IMR-90 (cell line): ENCODE results near the gene RB1. TPM values are rescaled to one million over a fixed set of nuclear protein-coding genes. Genes with fewer than 3 reads are reported as not detected.

Experiments
- ATAC-seq: fragments of 200-7000 bp; cut with Tn5 transposase; 2 replicates; pipeline ENCODE4 v1.9.1; 2020; ENCODE audit warnings: low read depth, mild to moderate bottlenecking, moderate library complexity
- BruUV-seq: library from RNA; stranded (reverse); fragments of 400-500 nt; replicated peaks from 2 replicates; lab custom pipeline; 2021; lab: Mats Ljungman, UMichigan
- CTCF ChIA-PET: fragments of 300-600 bp; formaldehyde crosslinking; extraction: SDS; loops from one replicate; lab custom pipeline; 2021; ENCODE audit warnings: antibody characterized with exemption; lab: Yijun Ruan, JAX
- POLR2A ChIA-PET: fragments of 300-600 bp; sonication (Branson Sonifier 250); formaldehyde crosslinking; loops from one replicate; lab custom pipeline; 2022; ENCODE audit warnings: antibody characterized with exemption; ENCODE audit not compliant: unreplicated experiment; lab: Charles Lee
- DNase-seq: peaks from one replicate; pipeline ENCODE4 v3.0.0; 2013
- H2AFZ ChIP-seq: replicated peaks from 2 replicates; pipeline ENCODE3; 2013; ENCODE audit warnings: low read length, mild to moderate bottlenecking; ENCODE audit not compliant: poor library complexity
- H2AK5ac ChIP-seq: 2 replicates; pipeline ENCODE4 v1.6.1; 2013; ENCODE audit warnings: low read depth, low read length, inconsistent platforms
- H2AK9ac ChIP-seq: replicated peaks from 2 replicates; pipeline ENCODE3; 2013; ENCODE audit warnings: mild to moderate bottlenecking, low read depth, low read length, moderate library complexity; ENCODE audit not compliant: poor library complexity
- H2BK120ac ChIP-seq: 2 replicates; pipeline ENCODE4 v1.6.1; 2013; ENCODE audit warnings: low read depth, low read length, inconsistent platforms
- H2BK15ac ChIP-seq: 3 replicates; pipeline ENCODE4 v1.6.1; 2013; ENCODE audit warnings: low read depth, low read length, inconsistent platforms
- H2BK20ac ChIP-seq: 2 replicates; pipeline ENCODE4 v1.6.1; 2013; ENCODE audit warnings: low read depth, mild to moderate bottlenecking, inconsistent platforms, low read length, moderate library complexity
- H2BK5ac ChIP-seq: 2 replicates; pipeline ENCODE4 v1.6.1; 2013; ENCODE audit warnings: mild to moderate bottlenecking, low read depth, low read length, inconsistent platforms; ENCODE audit not compliant: poor library complexity, severe bottlenecking
- H3K14ac ChIP-seq: replicated peaks from 2 replicates; pipeline ENCODE4 v1.6.1; 2013; ENCODE audit warnings: low read depth, low read length, inconsistent platforms
- H3K18ac ChIP-seq: 2 replicates; pipeline ENCODE4 v1.6.1; 2013; ENCODE audit warnings: low read depth, low read length, control low read depth
- H3K23ac ChIP-seq: 2 replicates; pipeline ENCODE4 v1.6.1; 2013; ENCODE audit warnings: low read depth, low read length, inconsistent platforms
- H3K27ac ChIP-seq: 2 replicates; pipeline ENCODE4 v1.5.1; 2013; ENCODE audit warnings: mild to moderate bottlenecking, control low read depth, low read length; ENCODE audit not compliant: insufficient read depth
- H3K27me3 ChIP-seq: 2 replicates; pipeline ENCODE4 v1.6.1; 2013; ENCODE audit warnings: low read length; ENCODE audit not compliant: control insufficient read depth, insufficient read depth
- H3K36me3 ChIP-seq: 2 replicates; pipeline ENCODE4 v1.6.1; 2013; ENCODE audit warnings: low read length, mixed read lengths; ENCODE audit not compliant: control insufficient read depth, insufficient read depth
- H3K4ac ChIP-seq: 2 replicates; pipeline ENCODE4 v1.6.1; 2013; ENCODE audit warnings: low read depth, low read length, inconsistent platforms
- H3K4me1 ChIP-seq: 2 replicates; pipeline ENCODE4 v1.6.1; 2013; ENCODE audit warnings: low read length, mixed read lengths; ENCODE audit not compliant: control insufficient read depth, insufficient read depth
- H3K4me2 ChIP-seq: 2 replicates; pipeline ENCODE4 v1.6.1; 2013; ENCODE audit warnings: low read depth, mild to moderate bottlenecking, control low read depth, low read length, moderate library complexity
- H3K4me3 ChIP-seq: 2 replicates; pipeline ENCODE4 v1.5.1; 2013; ENCODE audit warnings: low read depth, mild to moderate bottlenecking, control low read depth, low read length, moderate library complexity; ENCODE audit not compliant: insufficient read depth
- H3K56ac ChIP-seq: 2 replicates; pipeline ENCODE4 v1.6.1; 2013; ENCODE audit warnings: low read length, inconsistent platforms; ENCODE audit not compliant: insufficient read depth; ENCODE audit errors: extremely low read depth
- H3K79me1 ChIP-seq, 2 experiments: 2 replicates each; pipeline ENCODE4 v1.6.1; 2013; ENCODE audit warnings: low read length in 2 of 2, inconsistent platforms in 1 of 2, low read depth in 1 of 2
- H3K9ac ChIP-seq: 2 replicates; pipeline ENCODE4 v1.6.1; 2013; ENCODE audit warnings: low read depth, low read length, control low read depth
- H3K9me1 ChIP-seq: 2 replicates; pipeline ENCODE4 v1.6.1; 2013; ENCODE audit warnings: low read length, inconsistent platforms; ENCODE audit not compliant: insufficient read depth
- H3K9me3 ChIP-seq: 2 replicates; pipeline ENCODE4 v1.6.1; 2013; ENCODE audit warnings: low read length; ENCODE audit not compliant: control insufficient read depth, insufficient read depth
- H4K20me1 ChIP-seq: 2 replicates; pipeline ENCODE4 v1.6.1; 2013; ENCODE audit warnings: low read length, inconsistent platforms; ENCODE audit not compliant: insufficient read depth
- H4K5ac ChIP-seq: 2 replicates; pipeline ENCODE4 v1.6.1; 2013; ENCODE audit warnings: mild to moderate bottlenecking, low read depth, low read length, control low read depth
- H4K8ac ChIP-seq, 2 experiments: 2 replicates each; pipeline ENCODE4 v1.6.1; 2013; ENCODE audit warnings: low read depth in 2 of 2, low read length in 2 of 2, control low read depth in 1 of 2, inconsistent platforms in 1 of 2
- H4K91ac ChIP-seq: 2 replicates; pipeline ENCODE4 v1.6.1; 2013; ENCODE audit warnings: low read depth, low read length, inconsistent platforms; ENCODE audit not compliant: insufficient read depth
- BHLHE40 ChIP-seq: fragments of 150-350 bp; IDR thresholded peaks from 2 replicates; pipeline ENCODE4 v1.6.1; 2016; ENCODE audit warnings: mild to moderate bottlenecking, low read depth, low read length
- CEBPB ChIP-seq: IDR thresholded peaks from 2 replicates; pipeline ENCODE4 v1.6.1; 2012; ENCODE audit warnings: low read depth, low read length, improper control_type of control experiment
- CHD1 ChIP-seq: IDR thresholded peaks from 2 replicates; pipeline ENCODE4 v1.6.1; 2012; ENCODE audit warnings: low read depth, low read length, improper control_type of control experiment
- FOS ChIP-seq: fragments of 150-350 bp; IDR thresholded peaks from 2 replicates; pipeline ENCODE4 v1.6.1; 2016; ENCODE audit warnings: low read depth, low read length
- MAFK ChIP-seq: IDR thresholded peaks from 2 replicates; pipeline ENCODE4 v1.6.1; 2012; ENCODE audit warnings: low read depth, low read length, improper control_type of control experiment
- MAZ ChIP-seq: IDR thresholded peaks from 2 replicates; pipeline ENCODE4 v1.6.1; 2012; ENCODE audit warnings: low read depth, mild to moderate bottlenecking, low read length, improper control_type of control experiment, moderate library complexity, borderline replicate concordance
- MXI1 ChIP-seq: IDR thresholded peaks from 2 replicates; pipeline ENCODE4 v1.6.1; 2012; ENCODE audit warnings: low read depth, mild to moderate bottlenecking, low read length, moderate library complexity, borderline replicate concordance
- NFE2L2 ChIP-seq: fragments of 150-350 bp; IDR thresholded peaks from 2 replicates; pipeline ENCODE4 v1.6.1; 2016; ENCODE audit warnings: low read depth, mild to moderate bottlenecking, low read length
- POLR2A ChIP-seq: IDR thresholded peaks from 2 replicates; pipeline ENCODE4 v1.6.1; 2012; ENCODE audit warnings: mild to moderate bottlenecking, low read depth, low read length
- RAD21 ChIP-seq: IDR thresholded peaks from 2 replicates; pipeline ENCODE4 v1.6.1; 2012; ENCODE audit warnings: low read length, improper control_type of control experiment
- RCOR1 ChIP-seq: IDR thresholded peaks from 2 replicates; pipeline ENCODE4 v1.6.1; 2012; ENCODE audit warnings: mild to moderate bottlenecking, low read length, improper control_type of control experiment; ENCODE audit not compliant: insufficient replicate concordance
- RFX5 ChIP-seq: IDR thresholded peaks from 2 replicates; pipeline ENCODE4 v1.8.0; 2012; ENCODE audit warnings: low read depth, mild to moderate bottlenecking, low read length, moderate library complexity
- SMC3 ChIP-seq: fragments of 150-350 bp; IDR thresholded peaks from 2 replicates; pipeline ENCODE4 v1.6.1; 2016; ENCODE audit warnings: low read depth, mild to moderate bottlenecking, antibody characterized with exemption, low read length, moderate library complexity
- WGBS, 2 experiments: methylation state at CpG; one replicate each; pipeline versions ENCODE4 v1.1.5 to v1.1.7; 2013; ENCODE audit warnings: missing lambda C conversion rate in 2 of 2; ENCODE audit not compliant: insufficient read length in 1 of 2; ENCODE audit errors: extremely low coverage in 2 of 2; 5-methylcytosine and 5-hydroxymethylcytosine counted together
- dilution Hi-C: fragments of 300-500 bp; cut with HindIII; formaldehyde crosslinking; loops from one replicate; pipeline ENCODE4 v1.14.3; 2018; ENCODE audit warnings: low sequenced_read_pairs; ENCODE audit not compliant: unreplicated experiment
- in situ Hi-C: fragments of 300-500 bp; cut with MboI; formaldehyde crosslinking; loops from 3 replicates; pipeline ENCODE4 v1.14.3; 2019; ENCODE audit warnings: low sequenced_read_pairs, inconsistent platforms, mixed read lengths
- intact Hi-C: fragments of 100-400 bp; cut with micrococcal nuclease; formaldehyde crosslinking; loops from 2 replicates; pipeline ENCODE4 v1.10.0; 2022
- polyA plus RNA-seq, 3 experiments: library from polyadenylated mRNA; depleted of rRNA; stranded (reverse); fragments of >200 nt; gene quantifications; 2 replicates each; pipeline ENCODE4 v1.2.3, GENCODE V29; 2012; ENCODE audit warnings: low replicate concordance in 1 of 3
- total RNA-seq: library from RNA; depleted of rRNA; stranded (reverse); fragments of >200 nt; gene quantifications from 2 replicates; pipeline ENCODE4 v1.2.3, GENCODE V29; 2012
- TF ChIP-seq, protein P1 (sequence below): fragments of 150-350 bp; IDR thresholded peaks from 2 replicates; pipeline ENCODE4 v1.6.1; 2017; ENCODE audit warnings: mild to moderate bottlenecking, antibody characterized with exemption, low read length, low read depth
- TF ChIP-seq, protein P2 (sequence below): fragments of 150-350 bp; IDR thresholded peaks from 2 replicates; pipeline ENCODE4 v1.6.1; 2016; ENCODE audit warnings: low read depth, mild to moderate bottlenecking, low read length, moderate library complexity, borderline replicate concordance
- TF ChIP-seq, protein P3 (sequence below): conservative IDR thresholded peaks from 2 replicates; pipeline ENCODE4 v1.5.1; 2012; ENCODE audit warnings: mild to moderate bottlenecking, low read depth, low read length, improper control_type of control experiment

Gene RB1
- total and polyA plus RNA-seq, 2 of the 4 experiments (the other 2 are of a cell fraction) = 11.4 to 15.4 TPM

DNA sequence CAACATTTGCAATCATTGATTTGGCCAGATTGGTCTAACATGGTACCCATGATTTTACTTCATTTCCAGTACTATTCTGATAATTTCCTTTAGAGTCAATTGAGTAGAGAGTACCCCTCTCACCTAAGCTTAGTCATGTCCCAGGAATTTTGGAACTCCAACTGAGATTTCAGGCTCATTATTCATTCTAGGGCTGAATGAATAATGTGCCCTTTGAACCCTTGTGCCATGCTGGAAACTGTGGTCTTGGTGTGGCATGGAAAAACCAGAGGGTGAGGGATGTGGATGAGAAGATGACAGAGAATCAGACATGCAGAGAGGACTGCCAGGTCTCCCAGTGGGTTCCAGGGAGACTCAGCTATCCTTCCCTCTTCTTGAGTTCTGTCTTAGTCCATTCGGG, 40.4 kb upstream of the RB1 start:
- Histone ChIP-seq H3K14ac (no peak overlapping the region), H3K79me1 (peaks cover 0 to 3% of the 10 kb centered on the region in 2 experiments; a peak in 1 of 4 replicates), H2AK5ac (no peak overlapping the region), H3K4me3 (no peak overlapping the region), H3K4me1 (peaks cover 2% of the 10 kb centered on the region; the same call in 1 of the 2 replicates), H3K56ac (no peak overlapping the region), H2AK9ac (no peak overlapping the region), H3K23ac (no peak overlapping the region), H4K5ac (no peak overlapping the region), H4K20me1 (no peaks in the 10 kb centered on the region), H2BK120ac (no peak overlapping the region), H4K91ac (no peak overlapping the region), H4K8ac (no peak overlapping the region), H3K9ac (no peak overlapping the region), H2BK20ac (no peak overlapping the region), H3K4me2 (no peak overlapping the region), H2BK5ac (no peak overlapping the region), H3K9me3 (no peaks in the 10 kb centered on the region), H3K18ac (no peak overlapping the region), H3K36me3 (peaks cover 15% of the 10 kb centered on the region), H2BK15ac (no peak overlapping the region), H3K27me3 (no peaks in the 10 kb centered on the region), H3K9me1 (0 out of 2 replicates have a peak, but pooled peaks cover 3% of the 10 kb centered on the region), H2AFZ (no peak overlapping the region), H3K27ac (no peak overlapping the region), H3K4ac (no peak overlapping the region)
- DNase-seq (no peak), ATAC-seq (no peak)
- intact Hi-C loops (no loop called here), in situ Hi-C loops (no loop called here), dilution Hi-C loops (no loop called here)
- POLR2A ChIA-PET = no interaction called here
- WGBS, 2 experiments = 100% methylated on average over 1 of the region's 1 CpG; no CpG with 5 or more reads in 1 of the 2 experiments
- TF ChIP-seq FOS = no peak
- TF ChIP-seq, protein P1, sequence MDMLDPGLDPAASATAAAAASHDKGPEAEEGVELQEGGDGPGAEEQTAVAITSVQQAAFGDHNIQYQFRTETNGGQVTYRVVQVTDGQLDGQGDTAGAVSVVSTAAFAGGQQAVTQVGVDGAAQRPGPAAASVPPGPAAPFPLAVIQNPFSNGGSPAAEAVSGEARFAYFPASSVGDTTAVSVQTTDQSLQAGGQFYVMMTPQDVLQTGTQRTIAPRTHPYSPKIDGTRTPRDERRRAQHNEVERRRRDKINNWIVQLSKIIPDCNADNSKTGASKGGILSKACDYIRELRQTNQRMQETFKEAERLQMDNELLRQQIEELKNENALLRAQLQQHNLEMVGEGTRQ = no peak
- no peak for TF ChIP-seq NFE2L2
- TF ChIP-seq, protein P2, sequence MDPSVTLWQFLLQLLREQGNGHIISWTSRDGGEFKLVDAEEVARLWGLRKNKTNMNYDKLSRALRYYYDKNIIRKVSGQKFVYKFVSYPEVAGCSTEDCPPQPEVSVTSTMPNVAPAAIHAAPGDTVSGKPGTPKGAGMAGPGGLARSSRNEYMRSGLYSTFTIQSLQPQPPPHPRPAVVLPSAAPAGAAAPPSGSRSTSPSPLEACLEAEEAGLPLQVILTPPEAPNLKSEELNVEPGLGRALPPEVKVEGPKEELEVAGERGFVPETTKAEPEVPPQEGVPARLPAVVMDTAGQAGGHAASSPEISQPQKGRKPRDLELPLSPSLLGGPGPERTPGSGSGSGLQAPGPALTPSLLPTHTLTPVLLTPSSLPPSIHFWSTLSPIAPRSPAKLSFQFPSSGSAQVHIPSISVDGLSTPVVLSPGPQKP = no peak
- TF ChIP-seq CEBPB = no peak
- TF ChIP-seq RCOR1 = no peak
- no peak for TF ChIP-seq MAFK
- TF ChIP-seq POLR2A = no peak
- TF ChIP-seq, protein P3, sequence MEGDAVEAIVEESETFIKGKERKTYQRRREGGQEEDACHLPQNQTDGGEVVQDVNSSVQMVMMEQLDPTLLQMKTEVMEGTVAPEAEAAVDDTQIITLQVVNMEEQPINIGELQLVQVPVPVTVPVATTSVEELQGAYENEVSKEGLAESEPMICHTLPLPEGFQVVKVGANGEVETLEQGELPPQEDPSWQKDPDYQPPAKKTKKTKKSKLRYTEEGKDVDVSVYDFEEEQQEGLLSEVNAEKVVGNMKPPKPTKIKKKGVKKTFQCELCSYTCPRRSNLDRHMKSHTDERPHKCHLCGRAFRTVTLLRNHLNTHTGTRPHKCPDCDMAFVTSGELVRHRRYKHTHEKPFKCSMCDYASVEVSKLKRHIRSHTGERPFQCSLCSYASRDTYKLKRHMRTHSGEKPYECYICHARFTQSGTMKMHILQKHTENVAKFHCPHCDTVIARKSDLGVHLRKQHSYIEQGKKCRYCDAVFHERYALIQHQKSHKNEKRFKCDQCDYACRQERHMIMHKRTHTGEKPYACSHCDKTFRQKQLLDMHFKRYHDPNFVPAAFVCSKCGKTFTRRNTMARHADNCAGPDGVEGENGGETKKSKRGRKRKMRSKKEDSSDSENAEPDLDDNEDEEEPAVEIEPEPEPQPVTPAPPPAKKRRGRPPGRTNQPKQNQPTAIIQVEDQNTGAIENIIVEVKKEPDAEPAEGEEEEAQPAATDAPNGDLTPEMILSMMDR = no peak
- TF ChIP-seq MXI1 = no peak
- no peak for TF ChIP-seq RFX5
- no peak for TF ChIP-seq CHD1
- TF ChIP-seq MAZ = no peak
- TF ChIP-seq SMC3 = no peak
- no peak for TF ChIP-seq BHLHE40
- TF ChIP-seq RAD21 = no peak
- CTCF ChIA-PET = no interaction called here
- no TSS peak for BruUV-seq
